ENCODE data around the gene RNF121.
A peak's percentile ranks its signal among the peaks of the same experiment; 100 is the strongest.

Gene RNF121

DNA sequence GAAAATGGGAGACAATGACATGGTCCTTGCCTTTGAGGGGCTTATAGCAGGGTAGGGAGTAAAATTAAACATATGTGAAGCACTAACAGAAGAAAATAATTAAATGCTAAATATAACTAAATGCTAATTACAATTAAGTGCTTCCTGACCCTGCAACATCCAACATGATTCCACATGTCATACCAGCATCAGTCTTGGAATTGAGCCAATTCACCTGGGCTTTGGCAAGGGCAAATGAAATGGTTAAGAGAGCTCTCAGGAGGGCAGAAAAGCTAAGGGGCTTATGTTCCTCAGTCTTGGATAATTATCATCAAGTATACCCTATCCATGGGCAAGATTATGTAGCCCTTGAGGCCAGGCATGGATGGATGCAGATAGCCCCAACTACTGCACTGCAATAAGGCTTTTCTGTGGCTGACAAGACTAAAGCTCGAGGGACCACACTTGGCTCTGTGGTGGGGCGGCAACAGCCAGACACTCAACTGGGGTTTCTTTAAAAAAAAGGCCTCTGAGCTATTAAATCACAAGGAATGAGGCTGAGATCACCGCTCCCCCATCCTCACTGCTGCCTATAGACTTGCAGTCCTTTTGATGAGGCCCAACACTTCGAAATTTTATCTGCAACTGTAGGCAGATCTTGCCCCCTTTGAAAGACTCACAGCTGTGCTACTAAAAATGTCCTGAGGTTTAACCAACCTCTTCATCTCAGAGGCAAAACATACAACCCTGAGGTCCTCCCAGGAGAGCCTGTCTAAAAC lies 108.9 kb downstream of the RNF121 start:
- no peak for DNase-seq (ENCODE audit: low read depth in 2 of 2)

DNA sequence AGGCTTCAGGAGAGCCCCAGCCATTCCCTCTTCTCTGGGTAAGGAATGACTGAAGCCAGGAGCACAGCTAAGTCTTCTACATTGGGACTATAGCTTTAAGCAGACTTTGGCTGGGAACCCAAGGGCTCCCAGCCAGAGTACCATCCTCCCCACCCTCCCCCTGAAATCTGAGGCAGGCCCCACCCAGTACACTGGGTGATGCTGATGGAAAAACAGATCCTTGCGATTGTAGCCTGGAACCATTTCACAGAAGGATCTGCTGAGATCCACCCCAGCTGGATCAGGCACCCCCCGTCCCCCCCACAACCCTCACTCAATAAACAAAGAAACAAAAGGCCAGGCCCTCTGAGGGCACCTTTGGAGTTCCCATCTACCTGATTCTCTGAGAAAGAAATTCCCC lies 109.6 kb downstream of the RNF121 start:
- no peak for DNase-seq (ENCODE audit: low read depth in 2 of 2)

DNA sequence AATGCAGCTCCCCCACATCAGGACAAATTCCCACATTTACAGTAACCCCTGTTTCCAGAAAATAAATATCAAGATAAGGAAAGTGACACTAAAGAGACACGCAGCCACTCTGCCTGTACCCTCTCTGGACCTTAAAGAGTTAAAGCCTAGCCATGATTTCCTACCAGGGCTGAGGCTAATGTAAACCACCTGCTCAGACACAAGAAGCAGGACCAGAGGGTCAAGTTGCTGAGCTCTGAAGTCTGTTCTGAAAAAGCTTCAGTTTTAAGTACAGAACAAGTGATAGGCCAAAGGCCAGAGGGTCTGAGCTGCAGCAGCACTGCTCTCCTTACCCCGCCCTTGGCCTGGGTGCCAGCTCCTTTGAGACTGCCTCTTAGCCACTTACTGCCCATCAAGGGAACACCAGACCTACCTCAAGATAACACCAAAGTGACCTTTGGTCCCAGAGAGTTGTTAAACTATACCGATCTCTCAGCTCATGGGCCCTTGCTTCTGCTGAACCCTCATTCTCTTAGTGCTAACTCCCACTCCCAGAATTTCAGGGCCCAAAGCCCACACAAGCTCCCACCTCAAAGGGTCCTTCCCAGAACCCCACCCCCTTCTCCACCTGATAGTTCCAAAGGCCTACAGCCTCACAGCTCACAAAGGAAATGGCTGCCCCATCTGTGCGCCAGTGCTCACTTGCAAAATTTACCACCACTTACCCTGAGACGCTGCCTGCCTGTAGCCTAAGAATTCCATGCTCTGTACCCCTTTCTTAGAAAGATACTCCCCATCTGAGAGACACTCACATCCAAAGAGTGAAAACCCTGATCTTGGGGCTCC lies 110.4 kb downstream of the RNF121 start:
- no peak for DNase-seq (ENCODE audit: low read depth in 2 of 2)

DNA sequence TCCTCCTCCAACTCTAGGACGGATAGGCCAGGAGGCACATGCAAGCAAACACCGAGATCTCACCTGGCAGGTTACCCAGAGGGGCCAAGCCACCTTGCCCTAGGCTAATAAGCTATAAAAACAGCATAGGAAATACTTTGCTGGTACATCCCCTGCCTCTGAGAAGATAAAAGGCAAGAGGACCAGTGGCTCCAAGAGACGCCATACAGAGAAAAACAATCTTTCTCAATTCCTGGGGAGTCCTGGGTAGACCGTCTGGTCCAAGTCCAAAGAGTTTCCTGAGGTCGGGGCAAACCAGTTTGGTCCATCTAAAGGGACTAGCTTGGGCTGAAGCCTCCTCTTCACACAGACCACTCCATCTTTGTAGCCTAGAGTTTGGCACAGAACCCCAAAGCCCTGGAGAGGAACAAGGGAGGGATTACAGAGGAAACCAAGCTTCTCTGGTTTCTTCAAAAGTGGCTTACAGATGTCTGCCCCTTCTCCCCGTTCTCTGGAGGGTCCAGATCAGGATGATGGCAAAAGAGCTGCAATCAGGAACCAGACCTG lies 111.1 kb downstream of the RNF121 start:
- DNase-seq (ENCODE audit: low read depth in 2 of 2), result no peak

DNA sequence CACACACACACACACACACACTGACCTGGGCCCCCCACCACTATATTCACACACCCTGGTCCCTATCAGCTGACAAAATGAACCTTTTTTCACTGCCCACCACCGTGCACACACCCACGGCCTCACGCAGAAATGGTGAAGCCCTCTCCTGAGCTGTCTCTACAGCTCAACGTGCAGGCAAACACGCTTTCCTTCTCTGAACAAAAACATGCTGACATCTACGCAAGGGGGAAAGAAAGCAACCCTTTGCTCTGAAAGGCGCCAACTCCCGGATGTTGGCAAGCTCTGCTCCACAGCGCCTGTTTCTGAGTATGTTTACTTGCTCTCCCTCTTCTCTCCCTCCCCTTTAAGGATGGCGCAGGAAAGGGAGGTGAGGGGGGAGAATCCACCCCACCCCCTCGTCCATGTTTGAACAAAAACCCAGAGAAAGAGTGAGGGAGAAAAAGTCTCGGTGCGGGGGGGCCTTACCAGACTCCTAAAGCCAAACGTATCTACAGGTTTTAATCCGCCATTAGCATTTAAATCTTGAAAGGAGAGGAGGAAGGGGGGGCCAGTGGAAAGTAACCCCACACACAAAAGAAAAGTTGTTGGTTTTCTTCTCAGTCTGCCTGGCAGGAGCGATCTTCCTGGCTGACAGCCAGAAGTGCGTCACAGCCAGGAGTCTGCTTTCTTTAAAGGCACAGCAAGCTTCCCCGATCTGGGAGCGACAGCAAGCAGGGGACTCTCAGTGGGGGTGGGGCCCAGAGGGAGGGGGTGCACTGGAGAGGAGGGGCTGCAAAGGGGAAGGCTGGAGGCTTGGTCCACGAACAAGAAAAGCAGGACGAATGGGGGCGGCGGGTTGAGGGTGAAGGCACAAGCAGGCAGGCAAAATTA lies 111.9 kb downstream of the RNF121 start:
- DNase-seq (ENCODE audit: low read depth in 2 of 2), result peak; percentile 44 to 50

DNA sequence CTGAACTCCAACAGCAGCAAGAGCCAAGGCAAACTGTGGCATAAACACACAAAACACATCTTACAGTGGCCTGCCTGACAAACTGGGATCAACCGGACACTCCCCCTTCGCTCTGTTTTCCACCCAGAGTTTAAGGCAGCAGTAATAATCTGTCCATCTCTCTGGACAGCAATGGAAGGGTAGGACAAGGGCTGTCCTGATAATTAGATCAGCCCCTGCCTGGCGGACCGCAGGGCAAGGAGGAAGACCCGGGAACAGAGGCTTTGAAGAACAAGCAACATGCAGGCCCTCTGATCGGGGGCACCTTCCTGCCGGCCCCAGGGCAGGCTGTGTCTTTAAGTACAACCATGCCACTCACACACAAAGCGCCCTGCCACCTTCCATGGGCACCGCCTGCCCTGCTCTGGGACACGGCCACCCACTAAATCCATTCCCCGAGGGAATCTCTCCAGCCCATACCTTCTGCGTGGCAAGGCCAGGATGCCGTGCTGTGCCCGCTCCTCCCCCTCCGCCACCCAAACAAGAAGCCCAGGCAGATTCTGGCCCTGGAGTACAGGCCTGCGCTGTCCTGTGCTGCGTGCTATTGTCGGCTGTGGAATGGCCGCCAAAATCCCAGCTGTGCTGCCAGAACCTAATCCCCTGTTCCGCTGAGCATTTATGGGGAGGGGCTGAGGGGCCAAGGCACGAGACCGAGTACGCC lies 112.7 kb downstream of the RNF121 start:
- DNase-seq (ENCODE audit: low read depth in 2 of 2), result no peak

DNA sequence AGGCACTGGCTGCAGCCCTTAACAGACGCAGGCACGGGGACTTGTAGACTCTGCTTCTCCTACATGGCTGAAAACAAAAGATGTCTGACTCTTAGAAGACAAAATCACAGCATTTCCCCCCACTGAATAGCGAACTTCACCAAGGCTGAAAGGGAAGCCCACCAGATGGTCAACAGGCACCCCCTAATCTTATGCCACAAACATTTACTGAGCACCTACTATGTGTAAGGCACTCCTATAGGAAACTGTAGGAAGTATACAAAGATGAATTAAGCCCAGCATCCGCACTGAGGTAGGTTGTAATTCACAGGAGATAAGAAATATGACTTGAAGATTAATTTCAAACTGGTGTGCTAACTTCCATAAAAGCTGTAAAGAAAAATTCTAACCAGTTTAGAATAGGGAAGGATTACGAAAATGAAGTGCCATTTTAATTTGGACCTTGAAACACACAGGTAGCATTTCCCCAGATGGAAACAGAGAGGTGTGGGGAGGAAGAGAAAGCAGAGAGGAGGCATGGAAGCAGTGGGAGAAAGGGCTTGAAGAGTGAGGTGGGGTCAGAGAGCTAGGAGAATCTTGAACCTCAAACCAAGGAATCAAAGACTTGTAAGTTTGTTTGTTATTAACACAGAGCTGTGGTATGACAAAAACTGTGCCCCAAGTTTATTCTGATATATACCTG lies 113.4 kb downstream of the RNF121 start:
- no peak for DNase-seq (ENCODE audit: low read depth in 2 of 2)

DNA sequence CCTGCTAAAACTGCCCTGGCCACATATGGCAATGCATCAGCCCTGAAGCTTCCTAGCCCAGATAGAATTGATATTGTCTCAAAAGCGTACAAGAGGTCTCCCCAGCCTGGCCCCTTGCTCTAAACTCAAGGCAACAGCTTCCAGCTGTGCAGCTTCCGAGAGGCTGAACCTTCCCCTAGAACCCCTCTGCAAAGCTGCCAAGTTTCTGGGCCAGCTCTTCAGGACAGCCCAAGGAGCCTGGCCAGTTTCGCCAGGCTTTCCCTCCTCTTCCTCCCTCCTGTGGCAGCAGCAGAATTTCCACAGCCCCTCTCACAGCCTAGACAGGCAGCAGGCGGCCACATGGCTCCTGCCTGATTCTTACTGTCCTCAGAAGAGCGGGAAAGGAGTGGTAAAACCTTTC lies 117.0 kb downstream of the RNF121 start:
- no peak for DNase-seq (ENCODE audit: low read depth in 2 of 2)
